HEK293 (cell line): ENCODE data around the gene RND2.
A peak's percentile ranks its signal among the peaks of the same experiment; 100 is the strongest.

Source experiments
- CTCF ChIA-PET: fragments of 350-600 bp; formaldehyde crosslinking; extraction: SDS; loops from one replicate; lab custom pipeline; 2021; ENCODE audit warnings: antibody characterized with exemption; lab: Yijun Ruan, JAX
- POLR2A ChIA-PET: fragments of 300-600 bp; formaldehyde crosslinking; extraction: SDS; loops from one replicate; lab custom pipeline; 2020; ENCODE audit warnings: antibody characterized with exemption, inconsistent platforms; lab: Yijun Ruan, JAX
- H3K27ac ChIP-seq: fragments of 200-500 bp; sonication (Bioruptor generic); 2 replicates; pipeline ENCODE4 v1.5.1; 2014; ENCODE audit warnings: low read depth, low read length, control low read depth, inconsistent platforms; ENCODE audit errors: extremely low read depth
- H3K36me3 ChIP-seq, 2 experiments: fragments of 200-500 bp in 1 of 2; sonication (Bioruptor generic) in 1 of 2; 1 replicate in 1 of 2; 2 replicates in 1 of 2; pipeline ENCODE4 v1.5.1; 2014 to 2017; ENCODE audit warnings: inconsistent platforms in 2 of 2, low read length in 2 of 2; ENCODE audit not compliant: control insufficient read depth in 2 of 2, insufficient read depth in 1 of 2
- H3K4me1 ChIP-seq: fragments of 200-500 bp; sonication (Bioruptor generic); 2 replicates; pipeline ENCODE4 v1.5.1; 2014; ENCODE audit warnings: mild to moderate bottlenecking, low read length, inconsistent platforms; ENCODE audit not compliant: control insufficient read depth, insufficient read depth
- H3K4me3 ChIP-seq: 2 replicates; pipeline ENCODE4 v1.5.1; 2011; ENCODE audit warnings: low read depth, mild to moderate bottlenecking, control low read depth, low read length, moderate library complexity
- H3K9me3 ChIP-seq: fragments of 200-500 bp; sonication (Bioruptor generic); 2 replicates; pipeline ENCODE4 v1.5.1; 2014; ENCODE audit warnings: low read depth, low read length, inconsistent platforms; ENCODE audit not compliant: control insufficient read depth, insufficient read depth
- EGR2 ChIP-seq: fragments of 450-650 bp; formaldehyde crosslinking; IDR thresholded peaks from 2 replicates; pipeline ENCODE4 v1.5.1; 2016; ENCODE audit warnings: low read depth, missing biosample characterization, missing genetic modification characterization
- KLF1 ChIP-seq: fragments of 450-650 bp; formaldehyde crosslinking; IDR thresholded peaks from 2 replicates; pipeline ENCODE4 v1.5.1; 2016; ENCODE audit warnings: missing biosample characterization, missing genetic modification characterization
- MYNN ChIP-seq: fragments of 450-650 bp; formaldehyde crosslinking; IDR thresholded peaks from 2 replicates; pipeline ENCODE4 v1.5.1; 2016; ENCODE audit warnings: missing biosample characterization, missing genetic modification characterization, borderline replicate concordance
- PRDM2 ChIP-seq: fragments of 450-650 bp; formaldehyde crosslinking; IDR thresholded peaks from 2 replicates; pipeline ENCODE4 v1.5.1; 2016; ENCODE audit warnings: missing biosample characterization, missing genetic modification characterization, borderline replicate concordance
- ZBTB20 ChIP-seq: fragments of 450-650 bp; formaldehyde crosslinking; IDR thresholded peaks from 2 replicates; pipeline ENCODE4 v1.5.1; 2016; ENCODE audit warnings: missing biosample characterization, missing genetic modification characterization
- ZBTB48 ChIP-seq: fragments of 450-650 bp; formaldehyde crosslinking; IDR thresholded peaks from 2 replicates; pipeline ENCODE4 v1.5.1; 2016; ENCODE audit warnings: missing biosample characterization, missing genetic modification characterization
- ZFP3 ChIP-seq: fragments of 450-650 bp; formaldehyde crosslinking; IDR thresholded peaks from 2 replicates; pipeline ENCODE4 v1.5.1; 2016; ENCODE audit warnings: low read depth, missing biosample characterization, missing genetic modification characterization
- ZNF121 ChIP-seq: fragments of 450-650 bp; formaldehyde crosslinking; IDR thresholded peaks from 2 replicates; pipeline ENCODE4 v1.5.1; 2016; ENCODE audit warnings: missing biosample characterization, missing genetic modification characterization
- ZNF138 ChIP-seq: fragments of 450-650 bp; formaldehyde crosslinking; IDR thresholded peaks from 2 replicates; pipeline ENCODE4 v1.5.1; 2016; ENCODE audit warnings: missing biosample characterization, missing genetic modification characterization, borderline replicate concordance
- ZNF140 ChIP-seq: fragments of 450-650 bp; formaldehyde crosslinking; IDR thresholded peaks from 2 replicates; pipeline ENCODE4 v1.5.1; 2016; ENCODE audit warnings: missing biosample characterization, missing genetic modification characterization
- ZNF157 ChIP-seq: fragments of 450-650 bp; formaldehyde crosslinking; IDR thresholded peaks from 2 replicates; pipeline ENCODE4 v1.5.1; 2016; ENCODE audit warnings: missing biosample characterization, missing genetic modification characterization
- ZNF175 ChIP-seq: fragments of 450-650 bp; formaldehyde crosslinking; IDR thresholded peaks from 2 replicates; pipeline ENCODE4 v1.5.1; 2016; ENCODE audit warnings: missing biosample characterization, missing genetic modification characterization
- ZNF24 ChIP-seq: fragments of 450-650 bp; formaldehyde crosslinking; IDR thresholded peaks from 2 replicates; pipeline ENCODE4 v1.5.1; 2016; ENCODE audit warnings: missing biosample characterization, missing genetic modification characterization
- ZNF341 ChIP-seq: fragments of 450-650 bp; formaldehyde crosslinking; IDR thresholded peaks from 2 replicates; pipeline ENCODE4; 2016; ENCODE audit warnings: low read depth, missing biosample characterization, missing genetic modification characterization
- ZNF510 ChIP-seq: fragments of 450-650 bp; formaldehyde crosslinking; IDR thresholded peaks from 2 replicates; pipeline ENCODE4 v1.5.1; 2018; ENCODE audit warnings: mild to moderate bottlenecking, missing genetic modification characterization, missing biosample characterization; ENCODE audit not compliant: insufficient replicate concordance
- ZNF513 ChIP-seq: fragments of 450-650 bp; IDR thresholded peaks from 2 replicates; pipeline ENCODE4 v1.5.1; 2018; ENCODE audit warnings: missing biosample characterization, missing genetic modification characterization
- ZNF521 ChIP-seq: fragments of 450-650 bp; formaldehyde crosslinking; IDR thresholded peaks from 2 replicates; pipeline ENCODE4 v1.5.1; 2017; ENCODE audit warnings: missing biosample characterization, mild to moderate bottlenecking, missing genetic modification characterization
- ZNF664 ChIP-seq: fragments of 450-650 bp; formaldehyde crosslinking; IDR thresholded peaks from 2 replicates; pipeline ENCODE4 v1.5.1; 2016; ENCODE audit warnings: missing biosample characterization, missing genetic modification characterization
- ZNF670 ChIP-seq: fragments of 450-650 bp; formaldehyde crosslinking; IDR thresholded peaks from 2 replicates; pipeline ENCODE4 v1.5.1; 2016; ENCODE audit warnings: missing biosample characterization, missing genetic modification characterization, low read depth
- ZNF76 ChIP-seq: fragments of 450-650 bp; formaldehyde crosslinking; IDR thresholded peaks from 2 replicates; pipeline ENCODE4; 2016; ENCODE audit warnings: low read depth, missing biosample characterization, missing genetic modification characterization, borderline replicate concordance
- ZNF785 ChIP-seq: fragments of 450-650 bp; formaldehyde crosslinking; IDR thresholded peaks from 2 replicates; pipeline ENCODE4 v1.5.1; 2016; ENCODE audit warnings: missing biosample characterization, missing genetic modification characterization

The RND2 gene

DNA sequence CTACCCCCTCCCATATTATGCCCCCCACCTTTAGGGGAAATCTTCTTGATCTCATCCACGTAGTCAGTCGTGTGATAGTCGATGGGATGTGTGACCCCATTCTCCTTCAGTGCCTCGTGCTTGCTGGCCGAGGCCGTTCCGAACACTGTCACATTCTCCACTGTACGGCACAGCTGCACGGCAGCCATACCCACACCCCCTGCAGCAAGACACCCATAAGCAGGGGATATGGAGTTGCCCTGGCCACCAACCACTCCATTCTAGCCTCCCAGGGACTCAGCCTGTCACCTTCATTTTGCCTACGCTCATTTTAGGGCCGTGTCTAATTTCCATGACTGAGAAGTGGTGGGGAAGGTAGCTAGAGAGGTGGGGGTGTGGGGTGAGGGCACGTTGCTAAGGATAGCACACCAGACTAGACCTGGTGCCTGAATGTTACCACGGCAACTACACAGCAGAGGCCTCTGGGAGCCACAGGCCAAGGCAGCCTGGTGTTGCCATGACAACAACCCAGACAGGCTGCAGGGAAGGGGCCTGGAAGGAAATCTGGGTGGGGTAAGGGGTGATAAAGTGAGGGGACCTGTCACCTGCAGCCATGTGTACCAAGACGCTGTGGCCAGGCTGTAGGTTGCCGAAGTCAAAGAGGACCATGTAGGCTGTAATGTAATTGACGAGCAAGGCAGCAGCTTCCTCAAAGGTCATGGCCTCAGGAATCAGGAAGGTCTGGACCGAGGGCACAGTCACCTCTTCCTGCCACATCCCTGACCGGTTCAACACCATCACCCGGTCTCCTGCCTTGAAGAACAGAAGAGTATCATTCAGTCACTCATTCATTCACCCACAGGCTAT lies 6.8 kb upstream of the RND2 start:
- H3K4me3 ChIP-seq = no peak overlapping the region
- ChIA-PET CTCF (interaction anchor here (1.0 to 1.1 kb wide), 2 partner anchors 20 to 465 kb away, joined by 3 to 4 read pairs; partner anchors contain the start of genes DHX8 and RPL27), POLR2A (interaction anchor here (1.6 kb wide), 1 partner anchor 20 kb away, joined by 7 read pairs; the partner anchor contains the start of gene RPL27)
- H3K4me1 ChIP-seq = peaks cover 12% of the 10 kb centered on the region
- H3K36me3 ChIP-seq = peaks cover 0 to 49% of the 10 kb centered on the region in 2 experiments; a peak in 2 of 3 replicates
- no peaks in the 10 kb centered on the region for H3K9me3 ChIP-seq
- no peak for TF ChIP-seq KLF1 (tag by site-specific recombination)
- 0 out of 2 replicates have a peak, but pooled peaks have one; percentile 45 for TF ChIP-seq ZNF24 (tag by site-specific recombination)
- no peak for TF ChIP-seq ZNF513 (tag by site-specific recombination)
- peak; percentile 33; the same call in 1 of the 2 replicates for TF ChIP-seq ZNF76 (tag by site-specific recombination)
- TF ChIP-seq ZNF510 = no peak
- TF ChIP-seq ZNF341 (tag by site-specific recombination) = peak; percentile 72
- TF ChIP-seq MYNN (tag by site-specific recombination) = peak; percentile 44; the same call in 1 of the 2 replicates
- no peak for TF ChIP-seq ZNF140 (tag by site-specific recombination)
- no peak for TF ChIP-seq ZBTB20 (tag by site-specific recombination)
- TF ChIP-seq ZBTB48 = peak; percentile 81
- no peak for TF ChIP-seq PRDM2 (tag by site-specific recombination)
- no peak for TF ChIP-seq ZNF121 (tag by site-specific recombination)
- H3K27ac ChIP-seq = no peak overlapping the region

GRCh38 chr17:43018932-43019331 lies 6.1 kb upstream of the RND2 start:
- Histone ChIP-seq H3K4me3 (no peak overlapping the region), H3K27ac (no peak overlapping the region), H3K36me3 (peaks cover 0 to 44% of the 10 kb centered on the region in 2 experiments; a peak in 2 of 3 replicates), H3K9me3 (no peaks in the 10 kb centered on the region), H3K4me1 (peaks cover 12% of the 10 kb centered on the region)
- ChIA-PET CTCF (interaction anchor here (1.0 to 1.1 kb wide), 2 partner anchors 21 to 464 kb away, joined by 3 to 4 read pairs; partner anchors contain the start of genes DHX8 and RPL27), POLR2A (interaction anchor here (0.6 to 1.6 kb wide), 3 partner anchors 8 to 21 kb away, joined by 3 to 7 read pairs (median 3); partner anchors contain the start of gene RPL27)
- TF ChIP-seq ZNF138 (tag by site-specific recombination) (no peak), ZNF785 (tag by site-specific recombination) (no peak), ZNF670 (tag by site-specific recombination) (no peak), EGR2 (tag by site-specific recombination) (no peak), ZNF664 (no peak), ZNF157 (tag by site-specific recombination) (no peak), ZNF175 (tag by site-specific recombination) (no peak), ZNF521 (tag by site-specific recombination) (no peak), ZFP3 (tag by site-specific recombination) (no peak)
